IPS-18c (cell line): ENCODE data around the gene CASP14.

Source experiments
- H3K4me3 ChIP-seq: 2 replicates; pipeline ENCODE4 v1.7.0; 2013; ENCODE audit warnings: low read depth, mild to moderate bottlenecking, low read length, moderate library complexity; ENCODE audit not compliant: insufficient read depth
- H3K9me3 ChIP-seq: one replicate; pipeline ENCODE4 v1.6.1; 2013; ENCODE audit warnings: mild to moderate bottlenecking, low read length, moderate library complexity; ENCODE audit not compliant: control insufficient read depth, insufficient read depth

The CASP14 gene

DNA sequence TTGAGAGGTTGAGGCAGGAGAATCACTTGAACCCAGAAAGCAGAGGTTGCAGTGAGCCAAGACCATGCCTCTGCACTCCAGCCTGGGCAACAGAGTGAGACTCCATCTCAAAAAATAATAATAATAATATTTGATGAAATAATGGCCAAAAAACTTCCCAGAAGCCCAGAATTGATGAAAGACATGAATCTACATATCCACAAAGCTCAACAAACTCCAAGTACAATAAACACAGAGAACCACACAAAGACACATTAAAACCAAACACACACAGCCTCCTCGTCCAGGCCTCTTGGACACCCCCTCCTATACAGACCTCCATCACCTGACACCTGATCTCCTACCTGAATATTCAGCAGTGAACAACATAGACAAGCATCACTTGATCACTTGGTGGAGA is 54.7 kb downstream of the CASP14 start:
- Histone ChIP-seq H3K9me3 (no peaks in the 10 kb centered on the region), H3K4me3 (no peak overlapping the region)

DNA sequence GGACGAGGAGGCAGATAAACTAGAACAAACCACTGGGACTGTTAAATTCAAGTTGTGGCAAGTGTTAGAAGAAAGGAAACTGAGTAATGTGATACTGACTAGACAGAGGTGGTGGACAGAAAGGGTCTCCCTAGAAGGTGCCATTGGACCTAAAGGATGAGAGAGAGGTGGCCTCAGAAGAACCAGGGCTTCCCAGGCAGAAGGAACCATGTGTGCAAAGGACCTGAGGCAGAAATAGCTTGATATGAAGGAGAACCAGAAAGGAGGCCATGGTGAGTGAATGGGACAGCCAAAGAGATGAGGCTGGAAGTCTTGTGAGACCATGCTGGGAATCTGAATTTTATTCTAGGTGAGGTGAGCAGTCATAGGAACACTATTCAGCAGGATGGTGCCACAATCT is 55.1 kb downstream of the CASP14 start:
- no peaks in the 10 kb centered on the region for H3K9me3 ChIP-seq
- H3K4me3 ChIP-seq, result no peak overlapping the region

DNA sequence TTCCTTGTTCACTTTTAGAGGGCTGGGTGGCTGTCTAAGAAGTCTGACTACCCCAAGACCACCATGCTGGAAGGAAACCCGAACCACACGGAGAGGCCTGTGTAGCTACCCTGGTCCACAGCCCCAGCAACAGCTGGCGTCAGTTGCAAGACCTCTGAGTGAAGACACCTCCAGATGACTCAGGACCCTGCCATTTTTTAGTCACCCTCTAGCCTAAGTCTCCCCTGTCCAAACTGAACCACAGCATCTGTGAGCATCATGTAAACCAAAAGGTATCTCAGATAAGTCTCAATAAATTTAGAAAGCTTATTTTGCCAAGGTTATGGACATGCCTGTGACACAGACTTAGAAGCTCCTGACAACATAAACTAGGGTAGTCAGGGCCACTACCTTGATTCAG is 55.8 kb downstream of the CASP14 start:
- Histone ChIP-seq H3K4me3 (no peak overlapping the region), H3K9me3 (no peaks in the 10 kb centered on the region)

DNA sequence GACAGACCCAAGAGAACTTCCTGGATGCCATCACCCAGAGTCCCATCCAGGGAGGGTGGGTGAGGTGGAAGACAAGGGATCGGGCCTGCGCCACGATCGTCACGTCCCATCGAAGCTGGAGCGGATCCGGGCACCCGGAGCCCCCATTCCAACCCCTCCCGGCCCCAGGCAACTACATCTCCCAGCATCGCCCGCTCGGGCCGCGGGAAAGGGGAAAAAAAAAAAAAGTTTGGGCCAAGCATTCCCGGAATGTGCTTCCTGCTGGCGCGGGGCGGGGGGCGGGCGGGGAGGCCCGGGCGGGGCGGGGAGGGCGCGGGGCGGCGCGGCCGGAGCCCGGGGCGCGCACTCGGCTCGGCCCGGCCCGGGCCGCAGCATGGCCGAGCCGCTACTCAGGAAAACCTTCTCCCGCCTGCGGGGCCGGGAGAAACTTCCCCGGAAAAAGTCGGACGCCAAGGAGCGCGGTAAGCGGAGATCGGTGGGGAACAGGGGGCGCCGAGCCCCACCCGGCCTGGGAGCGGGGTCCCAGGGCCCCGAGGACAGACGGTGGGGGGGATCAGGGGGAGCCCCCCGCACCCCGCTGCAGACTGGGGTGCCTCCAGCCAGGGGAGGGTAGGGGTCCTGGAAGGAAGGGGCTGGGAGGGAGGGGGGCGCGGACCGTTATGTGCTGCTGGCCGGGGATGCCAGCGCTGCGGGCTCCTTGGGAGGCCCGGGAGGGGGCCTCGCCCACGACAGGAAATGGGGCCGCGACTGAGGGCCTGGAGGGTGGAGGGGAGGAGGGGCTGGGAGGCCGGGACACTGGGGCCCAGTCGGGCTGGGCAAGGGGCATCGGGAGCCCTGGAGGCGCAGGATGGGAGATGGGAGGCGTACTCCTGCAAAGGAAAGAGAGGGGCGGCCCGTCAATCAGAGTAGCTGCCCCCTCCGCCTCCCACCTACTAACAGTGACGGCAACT is 58.1 kb downstream of the CASP14 start, which contains the start of gene SYDE1:
Gene SYDE1 (plus strand): TSS at position 341 of the 950 bp plus-strand sequence. CDS start 33 bp downstream, at position 374.
- Histone ChIP-seq H3K4me3 (peak within 1 kb of the TSS; percentile 71), H3K9me3 (no peaks in the 10 kb centered on the region)
